Karpas-422 (cell line): ENCODE measurements around the gene KSR2. TPM values are rescaled to one million over a fixed set of nuclear protein-coding genes. Genes with fewer than 3 reads are reported as not detected.

ENCODE experiments used
- DNase-seq: peaks from one replicate; pipeline ENCODE4 v3.0.0-alpha.2; 2015
- H2AFZ ChIP-seq: fragments of 200-600 bp; sonication (generic); 2 replicates; pipeline ENCODE4 v1.6.1; 2014; ENCODE audit warnings: antibody characterized with exemption, low read length, mixed read lengths
- H3K27ac ChIP-seq: fragments of 200-600 bp; sonication (generic); 2 replicates; pipeline ENCODE4 v1.5.1; 2014; ENCODE audit warnings: mild to moderate bottlenecking, low read length, moderate library complexity
- H3K27me3 ChIP-seq: fragments of 200-600 bp; sonication (generic); 2 replicates; pipeline ENCODE4 v1.6.1; 2014; ENCODE audit warnings: low read length, mixed read lengths
- H3K36me3 ChIP-seq: fragments of 200-600 bp; sonication (generic); 2 replicates; pipeline ENCODE4 v1.6.1; 2014; ENCODE audit warnings: low read length, mixed read lengths; ENCODE audit not compliant: insufficient read depth
- H3K4me1 ChIP-seq: fragments of 200-600 bp; sonication (generic); 2 replicates; pipeline ENCODE4 v1.6.1; 2014; ENCODE audit warnings: mild to moderate bottlenecking, low read length, mixed read lengths
- H3K4me2 ChIP-seq: fragments of 200-600 bp; sonication (generic); 2 replicates; pipeline ENCODE4 v1.6.1; 2014; ENCODE audit warnings: low read length, low read depth, mild to moderate bottlenecking; ENCODE audit not compliant: poor library complexity, severe bottlenecking
- H3K4me3 ChIP-seq: fragments of 200-600 bp; sonication (generic); 2 replicates; pipeline ENCODE4 v1.5.1; 2014; ENCODE audit warnings: mild to moderate bottlenecking, antibody characterized with exemption, low read length, mixed read lengths
- H3K79me2 ChIP-seq: fragments of 200-600 bp; sonication (generic); 2 replicates; pipeline ENCODE4 v1.6.1; 2014; ENCODE audit warnings: mild to moderate bottlenecking, low read length, mixed read lengths
- H3K9ac ChIP-seq: fragments of 200-600 bp; sonication (generic); 2 replicates; pipeline ENCODE4 v1.6.0; 2014; ENCODE audit warnings: low read length
- H3K9me2 ChIP-seq: fragments of 200-600 bp; sonication (generic), shearing (Covaris generic); replicated peaks from 2 replicates; pipeline ENCODE4 v1.6.0; 2014; ENCODE audit warnings: mild to moderate bottlenecking, low read length, moderate library complexity; ENCODE audit not compliant: insufficient read depth
- H3K9me3 ChIP-seq: fragments of 300-700, 200-600 bp; sonication (generic); 2 replicates; pipeline ENCODE4 v1.6.1; 2014; ENCODE audit warnings: low read length, mixed read lengths
- H4K20me1 ChIP-seq: fragments of 200-600 bp; sonication (generic); 2 replicates; pipeline ENCODE4 v1.6.1; 2014; ENCODE audit warnings: mild to moderate bottlenecking, antibody characterized with exemption, low read length, low read depth; ENCODE audit not compliant: insufficient read depth
- total RNA-seq: library from RNA; depleted of rRNA; stranded (reverse); fragments of >200 nt; shearing (Covaris generic); gene quantifications from 2 replicates; pipeline ENCODE4 v1.2.3, GENCODE V29; 2014; ENCODE audit warnings: low replicate concordance

KSR2 gene
- total RNA-seq, 1 experiment from 2014 or later, result 0.04 TPM

DNA sequence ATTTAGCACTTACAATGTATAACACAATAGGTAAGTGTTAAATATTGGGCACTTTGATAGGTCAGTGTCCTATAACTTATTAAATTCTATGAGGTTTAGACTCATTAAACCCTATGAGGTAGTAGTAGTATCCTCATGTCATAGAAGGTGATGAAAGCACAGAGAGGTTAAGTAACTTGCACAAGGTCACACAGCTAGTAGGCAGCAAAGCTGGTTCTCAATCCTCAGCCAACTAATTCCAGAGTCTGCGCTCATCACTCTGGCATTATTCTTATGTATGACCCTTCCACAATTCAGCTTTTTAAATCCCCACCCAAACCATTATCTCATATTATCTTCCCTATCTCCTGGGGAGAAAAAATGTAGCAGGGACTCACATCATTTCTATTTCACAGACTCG, 141.1 kb downstream of the KSR2 start:
- H3K9ac ChIP-seq, result no peak overlapping the region
- no peak overlapping the region for H3K27ac ChIP-seq
- no peak overlapping the region for H3K4me2 ChIP-seq
- no peaks in the 10 kb centered on the region for H3K4me1 ChIP-seq
- no peaks in the 10 kb centered on the region for H3K36me3 ChIP-seq
- H4K20me1 ChIP-seq, result no peaks in the 10 kb centered on the region
- no peak overlapping the region for H3K4me3 ChIP-seq
- H3K9me3 ChIP-seq, result no peaks in the 10 kb centered on the region; the same call in 1 of the 2 replicates
- H3K9me2 ChIP-seq, result no peaks in the 10 kb centered on the region
- no peaks in the 10 kb centered on the region for H3K27me3 ChIP-seq
- DNase-seq, result peak; percentile 5
- no peaks in the 10 kb centered on the region for H3K79me2 ChIP-seq
- H2AFZ ChIP-seq, result no peak overlapping the region

DNA sequence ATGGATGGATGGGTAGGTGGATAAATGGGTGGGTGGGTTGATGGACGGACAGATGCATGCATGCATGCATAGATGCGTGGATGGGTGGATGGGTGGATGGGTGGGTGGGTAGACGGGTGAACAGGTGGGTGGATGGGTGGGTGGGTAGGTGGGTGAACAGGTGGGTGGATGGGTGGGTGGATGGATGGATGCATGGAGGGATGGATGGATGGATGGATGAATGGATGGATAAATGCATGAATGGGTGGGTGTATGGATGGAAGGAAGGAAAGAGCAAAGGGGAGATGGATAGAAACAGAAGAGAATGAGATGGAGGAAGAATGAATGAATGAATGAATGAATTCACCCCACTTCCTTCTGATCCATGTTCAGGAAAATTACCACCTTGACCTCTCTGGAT, 143.0 kb downstream of the KSR2 start:
- no peaks in the 10 kb centered on the region for H3K27me3 ChIP-seq
- no peak overlapping the region for H2AFZ ChIP-seq
- H3K9ac ChIP-seq, result no peak overlapping the region
- H3K9me3 ChIP-seq, result no peaks in the 10 kb centered on the region; the same call in 1 of the 2 replicates
- H3K4me1 ChIP-seq, result no peaks in the 10 kb centered on the region
- H3K4me3 ChIP-seq, result no peak overlapping the region
- no peaks in the 10 kb centered on the region for H3K9me2 ChIP-seq
- H3K36me3 ChIP-seq, result no peaks in the 10 kb centered on the region
- no peaks in the 10 kb centered on the region for H3K79me2 ChIP-seq
- no peaks in the 10 kb centered on the region for H4K20me1 ChIP-seq
- H3K27ac ChIP-seq, result no peak overlapping the region
- H3K4me2 ChIP-seq, result no peak overlapping the region
- DNase-seq, result no peak

DNA sequence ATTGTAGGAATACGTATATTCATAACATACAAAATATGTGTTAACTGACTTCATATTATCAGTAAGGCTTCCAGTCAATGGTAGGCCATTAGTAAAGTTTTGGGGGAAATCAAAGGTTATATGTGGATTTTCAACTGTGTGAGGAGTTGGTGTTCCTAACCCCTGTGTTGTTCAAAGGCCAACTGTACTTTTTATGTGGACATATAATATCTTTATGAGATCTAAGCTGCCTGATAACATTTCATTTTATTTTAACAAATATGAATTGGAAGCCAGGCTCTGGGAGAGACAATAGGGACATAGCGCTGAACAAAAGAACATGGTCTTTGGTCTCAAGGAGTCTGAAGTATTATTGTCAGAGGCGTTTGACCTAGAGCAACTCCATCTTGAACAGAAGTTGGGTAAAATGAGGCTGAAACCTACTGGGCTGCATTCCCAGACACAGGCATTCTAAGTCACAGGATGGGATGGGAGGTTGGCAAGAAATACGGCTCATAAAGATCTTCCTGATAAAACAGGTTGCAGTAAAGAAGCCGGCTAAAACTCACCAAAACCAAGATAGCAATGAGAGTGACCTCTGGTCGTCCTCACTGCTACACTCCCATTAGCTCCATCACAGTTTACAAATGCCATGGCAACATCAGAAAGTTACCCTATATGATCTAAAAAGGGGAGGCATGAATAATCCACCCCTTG, 147.2 kb downstream of the KSR2 start:
- H3K9me2 ChIP-seq, result no peaks in the 10 kb centered on the region
- H3K9ac ChIP-seq, result no peak overlapping the region
- H3K79me2 ChIP-seq, result no peaks in the 10 kb centered on the region
- no peaks in the 10 kb centered on the region for H3K27me3 ChIP-seq
- H2AFZ ChIP-seq, result no peak overlapping the region
- H3K4me3 ChIP-seq, result no peak overlapping the region
- no peaks in the 10 kb centered on the region for H4K20me1 ChIP-seq
- H3K9me3 ChIP-seq, result no peaks in the 10 kb centered on the region
- H3K27ac ChIP-seq, result no peak overlapping the region
- no peaks in the 10 kb centered on the region for H3K4me1 ChIP-seq
- no peaks in the 10 kb centered on the region for H3K36me3 ChIP-seq
- H3K4me2 ChIP-seq, result no peak overlapping the region
- DNase-seq, result no peak

DNA sequence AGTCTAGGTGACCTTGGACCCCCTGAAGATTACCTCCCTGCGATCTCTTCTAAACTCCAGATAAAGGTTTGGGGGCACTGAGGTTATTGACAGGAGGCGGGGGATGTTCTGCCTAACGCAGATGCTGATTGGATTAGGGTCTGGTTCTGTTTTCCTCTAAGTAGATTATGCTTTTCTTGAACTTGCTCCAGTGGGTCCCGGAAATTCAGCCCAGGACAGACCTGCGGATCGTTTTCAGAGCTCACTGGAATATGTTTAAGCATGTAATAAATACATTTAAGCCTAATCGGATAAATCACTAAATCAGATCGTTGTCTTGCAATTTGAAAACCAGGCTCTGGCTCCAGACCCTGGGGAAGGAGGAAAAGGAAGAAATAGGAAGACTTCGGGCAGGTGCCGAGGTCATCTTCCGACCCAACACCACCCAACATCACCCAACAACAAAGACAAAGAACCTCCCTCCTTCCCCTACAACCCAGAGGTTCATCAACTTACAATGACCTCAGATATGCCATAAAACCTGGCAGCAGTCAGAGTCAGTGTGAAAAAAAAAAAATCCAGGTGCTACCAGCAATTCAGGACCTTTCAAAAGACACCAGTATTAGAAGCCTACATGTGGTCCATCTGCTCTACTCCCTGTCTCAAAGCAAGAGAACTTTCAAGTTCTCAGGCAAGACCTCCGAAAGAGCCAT, 148.4 kb downstream of the KSR2 start:
- no peaks in the 10 kb centered on the region for H3K9me2 ChIP-seq
- no peaks in the 10 kb centered on the region for H3K9me3 ChIP-seq
- H3K4me3 ChIP-seq, result no peak overlapping the region
- H3K27me3 ChIP-seq, result no peaks in the 10 kb centered on the region
- H3K4me1 ChIP-seq, result no peaks in the 10 kb centered on the region
- no peak overlapping the region for H3K27ac ChIP-seq
- H3K79me2 ChIP-seq, result no peaks in the 10 kb centered on the region
- no peak overlapping the region for H2AFZ ChIP-seq
- no peak overlapping the region for H3K4me2 ChIP-seq
- H3K9ac ChIP-seq, result no peak overlapping the region
- H4K20me1 ChIP-seq, result no peaks in the 10 kb centered on the region
- DNase-seq, result no peak
- no peaks in the 10 kb centered on the region for H3K36me3 ChIP-seq

DNA sequence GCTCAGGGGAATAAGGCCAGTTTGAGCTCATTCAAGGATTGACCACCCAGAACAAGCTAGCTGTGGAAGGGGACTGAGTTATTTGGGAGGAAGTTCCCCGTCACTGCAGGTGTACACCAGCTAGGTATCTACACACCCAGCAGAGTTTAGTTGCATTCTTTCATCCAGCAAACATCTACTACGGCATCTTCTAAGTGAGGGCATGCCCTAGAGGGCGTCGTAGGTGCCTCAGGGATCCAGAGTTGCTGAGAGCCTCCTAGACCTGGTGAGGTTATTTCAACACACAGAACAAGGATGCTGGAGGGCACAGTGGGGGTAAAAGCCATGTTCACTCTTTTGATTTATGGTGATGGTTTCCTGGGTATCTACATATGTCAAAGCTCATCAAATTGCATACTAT, 149.6 kb downstream of the KSR2 start:
- H3K9me3 ChIP-seq, result no peaks in the 10 kb centered on the region
- H3K27ac ChIP-seq, result no peak overlapping the region
- no peak overlapping the region for H3K4me2 ChIP-seq
- H3K4me3 ChIP-seq, result no peak overlapping the region
- no peaks in the 10 kb centered on the region for H3K79me2 ChIP-seq
- no peak overlapping the region for H2AFZ ChIP-seq
- no peaks in the 10 kb centered on the region for H4K20me1 ChIP-seq
- no peaks in the 10 kb centered on the region for H3K27me3 ChIP-seq
- no peak for DNase-seq
- H3K9me2 ChIP-seq, result no peaks in the 10 kb centered on the region
- H3K9ac ChIP-seq, result no peak overlapping the region
- no peaks in the 10 kb centered on the region for H3K36me3 ChIP-seq
- H3K4me1 ChIP-seq, result no peaks in the 10 kb centered on the region

DNA sequence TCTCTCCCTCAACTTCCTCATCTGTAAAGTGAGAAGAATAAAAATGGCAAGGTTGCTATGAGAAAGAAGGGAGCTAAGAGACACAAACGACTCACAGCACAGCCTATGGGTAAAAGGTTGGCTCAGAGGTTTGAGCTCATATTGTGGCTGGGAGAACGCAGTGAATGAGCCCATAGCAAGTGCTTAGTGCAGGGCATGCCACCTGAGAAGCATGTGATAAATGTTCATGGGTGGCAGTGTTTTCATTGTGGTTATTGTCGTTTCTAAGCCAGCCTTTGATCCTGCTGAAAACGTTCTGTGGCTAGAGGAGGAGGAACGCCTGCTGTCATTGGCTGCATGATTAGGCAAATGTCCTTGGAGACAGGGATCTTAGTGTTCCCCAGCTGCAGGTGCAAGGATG, 150.4 kb downstream of the KSR2 start:
- H3K9ac ChIP-seq, result no peak overlapping the region
- no peak overlapping the region for H3K27ac ChIP-seq
- no peak overlapping the region for H2AFZ ChIP-seq
- no peaks in the 10 kb centered on the region for H3K9me3 ChIP-seq
- no peaks in the 10 kb centered on the region for H3K9me2 ChIP-seq
- no peak for DNase-seq
- H3K4me1 ChIP-seq, result no peaks in the 10 kb centered on the region
- no peak overlapping the region for H3K4me3 ChIP-seq
- no peaks in the 10 kb centered on the region for H4K20me1 ChIP-seq
- H3K4me2 ChIP-seq, result no peak overlapping the region
- H3K36me3 ChIP-seq, result no peaks in the 10 kb centered on the region
- H3K27me3 ChIP-seq, result no peaks in the 10 kb centered on the region
- no peaks in the 10 kb centered on the region for H3K79me2 ChIP-seq

DNA sequence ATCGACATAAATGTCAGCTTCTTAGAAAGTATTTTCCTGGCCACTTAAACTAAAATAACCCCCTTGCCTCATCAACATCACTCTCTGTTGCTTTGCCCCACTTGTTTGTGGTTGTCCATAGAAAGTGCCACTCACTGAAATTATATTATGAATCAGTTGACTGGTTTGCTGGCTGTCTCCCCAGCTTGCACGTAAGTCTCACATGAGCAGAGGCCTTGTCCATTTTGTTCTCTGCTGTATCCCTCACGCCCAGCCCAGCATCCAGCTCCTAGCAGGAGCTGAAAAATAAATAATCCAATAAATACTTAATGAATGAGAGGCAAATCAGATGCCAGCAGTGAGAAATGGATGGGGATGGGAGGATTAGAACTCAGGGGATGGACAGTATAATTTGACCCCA, 159.3 kb downstream of the KSR2 start:
- Histone ChIP-seq H3K9me2 (no peaks in the 10 kb centered on the region), H4K20me1 (no peaks in the 10 kb centered on the region)

DNA sequence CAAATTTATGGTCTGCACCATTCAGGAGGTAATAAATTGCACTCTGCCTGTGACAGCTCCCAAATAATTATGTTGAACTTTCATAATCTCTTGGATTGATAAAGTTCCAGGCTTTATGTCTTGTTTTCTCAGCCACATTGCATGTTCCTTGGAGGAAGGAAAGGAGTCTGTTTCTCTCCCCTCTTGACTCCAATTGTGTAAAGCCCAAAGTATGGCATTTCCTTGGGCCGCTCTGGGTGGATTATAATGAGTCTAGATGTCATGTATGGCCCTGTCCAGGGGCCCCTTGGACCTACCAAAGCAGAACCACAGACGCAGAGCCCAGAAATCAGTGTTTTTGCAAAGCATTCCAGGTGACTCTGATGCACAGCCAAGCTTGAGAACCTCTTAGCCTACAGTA, 160.8 kb downstream of the KSR2 start:
- no peak for DNase-seq
- Histone ChIP-seq H3K79me2 (no peaks in the 10 kb centered on the region), H3K9me3 (no peaks in the 10 kb centered on the region), H3K36me3 (no peaks in the 10 kb centered on the region), H3K27ac (no peak overlapping the region), H3K4me3 (no peak overlapping the region), H4K20me1 (no peaks in the 10 kb centered on the region), H3K9me2 (no peaks in the 10 kb centered on the region), H3K9ac (no peak overlapping the region), H2AFZ (no peak overlapping the region), H3K4me2 (no peak overlapping the region), H3K27me3 (no peaks in the 10 kb centered on the region), H3K4me1 (no peaks in the 10 kb centered on the region)

More for the DNA sequence above, 159.3 kb downstream of the KSR2 start:
- H3K36me3 ChIP-seq, result no peaks in the 10 kb centered on the region
- no peak overlapping the region for H3K4me2 ChIP-seq
- DNase-seq, result no peak
- no peak overlapping the region for H3K27ac ChIP-seq
- no peaks in the 10 kb centered on the region for H3K79me2 ChIP-seq
- H2AFZ ChIP-seq, result no peak overlapping the region
- no peaks in the 10 kb centered on the region for H3K4me1 ChIP-seq
- H3K9ac ChIP-seq, result no peak overlapping the region
- H3K4me3 ChIP-seq, result no peak overlapping the region
- H3K9me3 ChIP-seq, result no peaks in the 10 kb centered on the region
- no peaks in the 10 kb centered on the region for H3K27me3 ChIP-seq
